Heart right ventricle (tissue), 16 donors: Measurements from ENCODE around the gene FIG4. TPM values are rescaled to one million over a fixed set of nuclear protein-coding genes. Genes with fewer than 3 reads are reported as not detected.
"Not testable (repeated sequence)": the region's sequence is repeated elsewhere in the genome, so short reads cannot be mapped to it uniquely, and the experiment has no call there.

Source experiments
- ATAC-seq, 8 donors: fragments of 200-7000 bp; cut with Tn5 transposase; one replicate each; pipeline ENCODE4 v1.9.1; 2020; ENCODE audit warnings: mild to moderate bottlenecking in 8 of 8, moderate library complexity in 8 of 8, moderate number of reproducible peaks in 1 of 8
- DNase-seq, 2 donors: peaks; one replicate each; pipeline ENCODE4 v3.0.0-alpha.2; 2020
- H3K27ac ChIP-seq, 10 donors: fragments of 200-600 bp; sonication (generic) in 2 of 10; one replicate each; pipeline versions ENCODE4 v1.5.0 to v1.8.0; 2020 to 2022; ENCODE audit warnings: mild to moderate bottlenecking in 3 of 10
- H3K27me3 ChIP-seq, 7 donors: fragments of 200-600 bp; one replicate each; pipeline ENCODE4 v1.8.0; 2021 to 2022; ENCODE audit warnings: mild to moderate bottlenecking in 2 of 7
- H3K36me3 ChIP-seq, 9 donors: fragments of 200-600 bp; sonication (generic) in 1 of 9; one replicate each; pipeline versions ENCODE4 v1.5.0 to v1.8.0; 2020 to 2022; ENCODE audit warnings: mild to moderate bottlenecking in 2 of 9
- H3K4me1 ChIP-seq, 9 donors: fragments of 200-600 bp; sonication (generic) in 1 of 9; one replicate each; pipeline versions ENCODE4 v1.5.0 to v1.8.0; 2020 to 2022; ENCODE audit warnings: mild to moderate bottlenecking in 4 of 9
- H3K4me3 ChIP-seq, 10 donors: fragments of 200-600 bp; sonication (generic) in 2 of 10; one replicate each; pipeline versions ENCODE4 v1.5.0 to v1.8.0; 2020 to 2022; ENCODE audit warnings: mild to moderate bottlenecking in 7 of 10, moderate library complexity in 2 of 10
- H3K9me3 ChIP-seq, 11 donors: fragments of 200-600 bp in 10 of 11; sonication (generic) in 2 of 11; one replicate each; pipeline versions ENCODE4 v1.5.0 to v1.8.0; 2013 to 2022; ENCODE audit warnings: mild to moderate bottlenecking in 2 of 11, control low read depth in 1 of 11, moderate library complexity in 1 of 11
- WGBS, 2 donors: extraction: QIAGEN DNeasy Blood & Tissue Kit; methylation state at CpG; one replicate each; pipeline ENCODE4 v1.1.7; 2013; ENCODE audit warnings: inconsistent platforms in 1 of 2; 5-methylcytosine and 5-hydroxymethylcytosine counted together
- intact Hi-C, 10 donors: fragments of 100-400 bp; cut with DNase I; formaldehyde crosslinking; loops; one replicate each; pipeline versions ENCODE4 v1.11.1 to v1.14.2; 2022
- polyA plus RNA-seq, 2 donors: library from polyadenylated mRNA; stranded (reverse); fragments of 200-250 nt; gene quantifications; one replicate each; pipeline ENCODE4 v1.2.3, GENCODE V29; 2013
- total RNA-seq, 10 donors: library from RNA; stranded (reverse); fragmentation: NEBNext Ultra II Directional in 3 of 10; extraction: Animal tissue kit (Norgen Biotek cat#: 25700) in 3 of 10; gene quantifications; one replicate each; pipeline versions ENCODE4 v1.2.1 to v1.2.4, GENCODE V29; 2021 to 2023
- TF ChIP-seq, protein P1 (sequence below), 9 donors: fragments of 200-600 bp; sonication (generic) in 2 of 9; IDR thresholded peaks; one replicate each; pipeline versions ENCODE4 v1.5.0 to v1.8.0; 2021 to 2022; ENCODE audit warnings: antibody characterized with exemption in 9 of 9, mild to moderate bottlenecking in 5 of 9, moderate library complexity in 1 of 9
- donor health status: Arrhythmogenic right ventricular cardiomyopathy.
- donor health status: ischemic (EF 13 %, LVEDD 7.1; RV severe dilation, severe dysfunction).
- donor health status: healthy with polysubstance abuse.
- donor health status: DM: no; HTN: yes; CAD: no.
- donor health status: DM: no; HTN: no; CAD: no.
- donor health status: ischemic (EF 25% LVEDD 6.9; RV normal size, moderate dysfunction).
- donor health status: ischemic (EF 25% LVEDD 5.7; RV mildly dilated, moderate dysfunction).
- donor health status: healthy.
- donor health status: DM: yes; HTN: yes; CAD: no.
- donor health status: Ischemic cardiomyopathy.
- donor health status: ischemic (EF 35%, LVEDD 5.7; RV mildly dilated, moderate dysfunction).
- donor health status: nonischemic (EF 11% LVEDD 7.7; RV severe dilation, severe dysfunction).
- donor health status: DM: yes; HTN: yes; CAD: no.
- donor health status: PGD.
- donor health status: ischemic (EF 29% LVEDD 5.4; RV normal size, mild dysfunction).
- donor health status: nonischemic (EF 23%, LVEDD 6.1; RV moderate dilation, normal function).

The FIG4 gene
- total and polyA plus RNA-seq, 12 donors: 5.1 to 13.1 (median 9.2) TPM

DNA sequence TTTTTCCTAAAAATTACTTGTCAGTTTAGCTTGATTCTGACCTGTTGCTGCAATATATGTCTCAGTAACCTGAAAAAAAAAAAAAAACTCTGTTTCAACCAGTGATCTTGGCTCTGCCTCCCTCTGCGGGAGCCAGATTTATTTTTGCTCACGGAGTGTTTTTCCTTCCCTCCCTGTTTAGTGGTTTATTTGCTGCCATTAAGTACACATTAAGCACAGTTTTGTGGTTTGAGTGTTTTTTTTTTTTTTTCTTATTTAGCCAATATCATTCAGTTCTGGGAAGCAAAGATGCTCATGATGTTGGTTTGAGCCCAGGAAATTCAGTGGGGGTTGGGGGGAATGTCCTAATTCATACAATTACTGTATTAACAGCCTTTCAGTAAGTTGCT, 176.9 kb downstream of the FIG4 start:
- WGBS, 2 donors: 2 to 7% methylated on average over 2 of the region's 2 CpGs
- ATAC-seq: peak in 3 of 8 donors; percentile 29 to 55 (median 30)
- intact Hi-C loops: no loop called here

DNA sequence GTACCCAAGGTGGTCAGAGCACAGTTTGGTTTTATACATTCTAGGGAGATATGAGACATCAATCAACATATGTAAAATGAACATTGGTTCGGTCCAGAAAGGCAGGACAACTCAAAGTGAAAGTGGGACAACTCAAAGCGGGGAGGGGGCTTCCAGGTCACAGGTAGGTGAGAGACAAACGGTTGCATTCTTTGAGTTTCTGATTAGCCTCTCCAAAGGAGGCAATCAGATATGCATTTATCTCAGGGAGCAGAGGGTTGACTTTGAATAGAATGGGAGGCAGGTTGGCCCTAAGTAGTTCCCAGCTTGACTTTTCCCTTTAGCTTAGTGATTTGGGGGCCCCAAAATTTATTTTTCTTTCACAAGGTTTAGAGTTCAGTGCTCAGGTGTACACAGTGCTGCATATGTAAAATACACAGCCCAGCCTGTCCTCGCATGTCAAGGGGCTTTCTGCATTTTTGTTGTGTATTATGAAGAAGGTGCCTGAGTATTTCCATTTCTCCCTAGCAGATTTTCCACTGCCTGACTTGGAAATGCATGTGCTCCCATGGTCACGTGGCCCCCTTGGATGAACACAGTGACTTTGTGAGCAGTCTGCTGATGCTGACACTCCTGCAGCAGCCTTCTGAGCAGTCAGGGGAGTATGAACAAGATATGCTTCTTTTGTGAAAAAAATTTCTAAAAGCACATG, 178.4 kb downstream of the FIG4 start:
- ATAC-seq: peak in 4 of 8 donors; percentile 53 to 72 (median 58)
- H3K27me3 ChIP-seq, H3K4me3 ChIP-seq, H3K27ac ChIP-seq, H3K9me3 ChIP-seq, H3K36me3 ChIP-seq, intact Hi-C loops: not testable (repeated sequence)
- H3K4me1 ChIP-seq: peaks cover 0 to 22% (median 10%) of the 10 kb centered on the region in 9 donors
- peak in 1 of 2 donors; percentile 28 for DNase-seq
- WGBS, 2 donors: 55 to 69% methylated on average over 5 of the region's 5 CpGs

More for the DNA sequence above, 176.9 kb downstream of the FIG4 start:
- Histone ChIP-seq H3K27ac (no peak overlapping the region), H3K36me3 (no peaks in the 10 kb centered on the region), H3K4me1 (peaks cover 0 to 22% (median 10%) of the 10 kb centered on the region in 9 donors), H3K4me3 (no peak overlapping the region), H3K9me3 (no peaks in the 10 kb centered on the region), H3K27me3 (no peaks in the 10 kb centered on the region)
- DNase-seq: no peak
- TF ChIP-seq, protein P1, sequence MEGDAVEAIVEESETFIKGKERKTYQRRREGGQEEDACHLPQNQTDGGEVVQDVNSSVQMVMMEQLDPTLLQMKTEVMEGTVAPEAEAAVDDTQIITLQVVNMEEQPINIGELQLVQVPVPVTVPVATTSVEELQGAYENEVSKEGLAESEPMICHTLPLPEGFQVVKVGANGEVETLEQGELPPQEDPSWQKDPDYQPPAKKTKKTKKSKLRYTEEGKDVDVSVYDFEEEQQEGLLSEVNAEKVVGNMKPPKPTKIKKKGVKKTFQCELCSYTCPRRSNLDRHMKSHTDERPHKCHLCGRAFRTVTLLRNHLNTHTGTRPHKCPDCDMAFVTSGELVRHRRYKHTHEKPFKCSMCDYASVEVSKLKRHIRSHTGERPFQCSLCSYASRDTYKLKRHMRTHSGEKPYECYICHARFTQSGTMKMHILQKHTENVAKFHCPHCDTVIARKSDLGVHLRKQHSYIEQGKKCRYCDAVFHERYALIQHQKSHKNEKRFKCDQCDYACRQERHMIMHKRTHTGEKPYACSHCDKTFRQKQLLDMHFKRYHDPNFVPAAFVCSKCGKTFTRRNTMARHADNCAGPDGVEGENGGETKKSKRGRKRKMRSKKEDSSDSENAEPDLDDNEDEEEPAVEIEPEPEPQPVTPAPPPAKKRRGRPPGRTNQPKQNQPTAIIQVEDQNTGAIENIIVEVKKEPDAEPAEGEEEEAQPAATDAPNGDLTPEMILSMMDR (IDR thresholded peaks at IDR 0.05): no peak

DNA sequence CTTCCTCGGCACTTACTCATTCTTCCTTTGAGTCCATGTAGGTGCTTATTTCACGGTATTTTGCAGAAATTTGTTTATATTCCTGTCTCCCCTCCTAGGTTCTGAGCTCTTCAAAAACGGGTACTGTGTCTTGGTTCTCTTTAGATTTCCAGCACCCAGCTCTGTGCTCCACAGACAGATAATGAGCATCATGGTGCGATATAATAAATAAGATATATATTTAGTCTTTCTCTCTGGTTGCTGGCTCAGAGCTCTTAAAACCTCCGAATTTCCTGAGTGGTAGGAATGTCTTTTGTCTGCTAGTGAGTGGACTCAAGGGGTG, 179.0 kb downstream of the FIG4 start:
- no peak overlapping the region for H3K4me3 ChIP-seq
- WGBS, 2 donors: 66 to 74% methylated on average over 5 of the region's 5 CpGs
- no peaks in the 10 kb centered on the region for H3K36me3 ChIP-seq
- intact Hi-C loops: no loop called here
- no peaks in the 10 kb centered on the region for H3K9me3 ChIP-seq
- ATAC-seq (no peak), DNase-seq (no peak)
- H3K4me1 ChIP-seq: peaks cover 0 to 22% (median 10%) of the 10 kb centered on the region in 9 donors
- no peak overlapping the region for H3K27ac ChIP-seq
- TF ChIP-seq, protein P1 (IDR thresholded peaks at IDR 0.05): no peak
- no peaks in the 10 kb centered on the region for H3K27me3 ChIP-seq

DNA sequence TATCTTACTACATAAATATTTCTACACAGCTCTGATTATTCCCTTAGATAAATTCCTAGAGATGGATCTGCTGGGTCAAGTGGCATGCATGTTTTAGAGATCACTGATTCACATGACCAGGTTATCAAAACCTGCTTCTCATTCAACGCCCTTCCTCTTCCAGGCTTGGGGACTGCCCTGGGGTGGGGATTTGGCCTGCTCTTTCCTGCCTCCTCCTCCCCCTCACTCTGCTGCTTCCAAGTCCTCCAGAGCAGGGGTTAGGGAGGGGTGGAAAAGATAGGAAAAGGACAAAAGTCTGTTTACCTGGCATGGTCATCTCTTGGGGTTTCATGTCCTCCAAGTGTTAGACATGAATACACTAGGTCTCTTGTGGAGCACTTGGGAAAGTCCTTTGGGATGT, 181.5 kb downstream of the FIG4 start:
- intact Hi-C loops: no loop called here
- TF ChIP-seq, protein P1 (IDR thresholded peaks at IDR 0.05): no peak
- DNase-seq: no peak

DNA sequence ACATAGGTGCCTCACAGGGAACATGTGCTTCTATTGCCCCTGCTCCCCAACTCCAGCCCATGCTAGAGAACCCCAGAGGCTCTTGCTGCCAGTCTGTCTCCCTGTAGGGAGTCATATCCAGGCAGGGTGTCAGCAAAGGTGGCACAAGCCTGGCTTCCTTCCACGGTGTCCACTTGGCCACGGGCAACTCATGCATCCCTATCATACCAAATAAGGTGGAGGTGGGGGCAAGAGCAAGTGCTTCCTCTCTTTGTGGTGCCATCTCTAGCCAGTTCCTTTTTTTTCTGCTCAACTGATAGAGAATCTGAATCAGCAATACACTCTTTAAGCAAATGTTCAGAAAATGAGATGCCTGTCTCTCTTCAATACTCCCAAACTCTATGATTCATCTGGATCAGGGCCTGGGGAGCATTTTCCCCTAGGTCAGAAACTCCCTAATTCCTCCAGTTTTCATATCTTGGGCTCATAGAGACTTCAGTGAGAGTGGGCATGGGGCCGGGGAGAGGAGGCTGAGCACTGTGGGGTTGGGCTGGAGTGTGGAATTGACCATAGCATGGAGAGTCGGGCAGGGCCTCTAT, 182.0 kb downstream of the FIG4 start:
- H3K27ac ChIP-seq: peak overlapping the region in 1 of 10 donors; percentile 16
- TF ChIP-seq, protein P1 (IDR thresholded peaks at IDR 0.05): no peak
- H3K27me3 ChIP-seq: no peaks in the 10 kb centered on the region
- ATAC-seq (peak in 1 of 8 donors; percentile 32), DNase-seq (no peak)
- H3K4me3 ChIP-seq: no peak overlapping the region
- H3K4me1 ChIP-seq: peaks cover 0 to 19% (median 0%) of the 10 kb centered on the region in 9 donors
- intact Hi-C loops: no loop called here
- no peaks in the 10 kb centered on the region for H3K36me3 ChIP-seq
- 77 to 80% methylated on average over 4 of the region's 4 CpGs for WGBS, 2 donors
- H3K9me3 ChIP-seq: no peaks in the 10 kb centered on the region

More for the DNA sequence above, 181.5 kb downstream of the FIG4 start:
- no peaks in the 10 kb centered on the region for H3K9me3 ChIP-seq
- H3K36me3 ChIP-seq: no peaks in the 10 kb centered on the region
- H3K4me1 ChIP-seq: peaks cover 0 to 20% (median 5%) of the 10 kb centered on the region in 9 donors
- WGBS, 2 donors: 43 to 50% methylated on average over 1 of the region's 1 CpG
- no peak overlapping the region for H3K4me3 ChIP-seq
- peak in 4 of 8 donors; percentile 55 to 62 (median 56) for ATAC-seq
- H3K27me3 ChIP-seq: no peaks in the 10 kb centered on the region
- H3K27ac ChIP-seq: no peak overlapping the region
